CD4-positive, alpha-beta T cell (primary cell): Measurements from ENCODE around the gene CALN1. TPM values are rescaled to one million over a fixed set of nuclear protein-coding genes. Genes with fewer than 3 reads are reported as not detected.

Experiments
- ATAC-seq: fragments of 200-7000 bp; cut with Tn5 transposase; one replicate; pipeline ENCODE4 v1.10.0; 2022; ENCODE audit warnings: mild to moderate bottlenecking; ENCODE audit not compliant: poor library complexity
- CTCF ChIA-PET: fragments of 350-600 bp; sonication (Branson Sonifier 250); formaldehyde crosslinking; loops from one replicate; lab custom pipeline; 2021; ENCODE audit warnings: antibody characterized with exemption, inconsistent platforms; lab: Charles Lee
- POLR2A ChIA-PET: fragments of 350-600 bp; sonication (Branson Sonifier 250); formaldehyde crosslinking; loops from one replicate; lab custom pipeline; 2021; ENCODE audit warnings: antibody characterized with exemption, inconsistent platforms; lab: Charles Lee
- DNase-seq, 14 experiments: peaks; one replicate each; pipeline ENCODE4 v3.0.0-alpha.2; 2013 to 2020; ENCODE audit warnings: mixed read lengths in 2 of 14
- H3K27ac ChIP-seq, 2 donors: one replicate each; pipeline versions ENCODE4 v1.5.1 to v1.7.0; 2013; ENCODE audit warnings: low read length in 2 of 2, low read depth in 1 of 2, mild to moderate bottlenecking in 1 of 2
- H3K27me3 ChIP-seq, 2 experiments: 1 replicate in 1 of 2; 2 replicates in 1 of 2; pipeline versions ENCODE4 v1.6.1 to v1.7.0; 2013; ENCODE audit warnings: low read length in 2 of 2, control low read depth in 1 of 2, mild to moderate bottlenecking in 1 of 2, moderate library complexity in 1 of 2; ENCODE audit not compliant: insufficient read depth in 2 of 2, control insufficient read depth in 1 of 2
- H3K36me3 ChIP-seq: one replicate; pipeline ENCODE4 v1.6.1; 2013; ENCODE audit warnings: low read length, control low read depth; ENCODE audit not compliant: insufficient read depth
- H3K4me1 ChIP-seq: one replicate; pipeline ENCODE4 v1.6.1; 2013; ENCODE audit warnings: low read length, control low read depth; ENCODE audit not compliant: insufficient read depth
- H3K4me3 ChIP-seq: one replicate; pipeline ENCODE4 v1.5.1; 2013; ENCODE audit warnings: mild to moderate bottlenecking, low read length, moderate library complexity
- H3K9me3 ChIP-seq, 2 experiments: 1 replicate in 1 of 2; 2 replicates in 1 of 2; pipeline versions ENCODE4 v1.6.1 to v1.7.0; 2013; ENCODE audit warnings: low read length in 2 of 2, mild to moderate bottlenecking in 2 of 2, control low read depth in 1 of 2, moderate library complexity in 1 of 2; ENCODE audit not compliant: control insufficient read depth in 1 of 2, insufficient read depth in 1 of 2
- H3K27ac Mint-ChIP-seq: one replicate; pipeline ENCODE4 v1.8.0; 2020; ENCODE audit warnings: mixed read lengths
- H3K27me3 Mint-ChIP-seq: one replicate; pipeline ENCODE4 v1.8.0; 2021; ENCODE audit warnings: mixed read lengths
- H3K36me3 Mint-ChIP-seq: one replicate; pipeline ENCODE4 v1.8.0; 2021; ENCODE audit warnings: low read depth, mixed read lengths
- H3K4me1 Mint-ChIP-seq: one replicate; pipeline ENCODE4 v1.8.0; 2021; ENCODE audit warnings: low read depth, mixed read lengths
- H3K4me3 Mint-ChIP-seq: one replicate; pipeline ENCODE4 v1.8.0; 2020; ENCODE audit warnings: mild to moderate bottlenecking, mixed read lengths
- H3K9me3 Mint-ChIP-seq: one replicate; pipeline ENCODE4 v1.8.0; 2020; ENCODE audit warnings: mixed read lengths
- intact Hi-C, 2 experiments: fragments of 100-400 bp; cut with DNase I in 1 of 2; cut with micrococcal nuclease in 1 of 2; formaldehyde crosslinking; loops; one replicate each; pipeline versions ENCODE4 v1.15.1 to v1.9.0; 2023 to 2025; cut with DNase I, micrococcal nuclease
- total RNA-seq, 174 experiments: library from RNA in 2 of 174; stranded (reverse) in 2 of 174; gene quantifications; one replicate each; pipeline ENCODE4 v1.2.3 and lab custom pipeline; 2021 to 2026
- TF ChIP-seq, protein P1 (sequence below): fragments of 200-600 bp; IDR thresholded peaks from one replicate; pipeline ENCODE4 v1.8.0; 2022; ENCODE audit warnings: antibody characterized with exemption, mild to moderate bottlenecking

CALN1 gene
- total RNA-seq, 2 experiments from 2014 or later = 0.06 TPM; not detected in 1

DNA sequence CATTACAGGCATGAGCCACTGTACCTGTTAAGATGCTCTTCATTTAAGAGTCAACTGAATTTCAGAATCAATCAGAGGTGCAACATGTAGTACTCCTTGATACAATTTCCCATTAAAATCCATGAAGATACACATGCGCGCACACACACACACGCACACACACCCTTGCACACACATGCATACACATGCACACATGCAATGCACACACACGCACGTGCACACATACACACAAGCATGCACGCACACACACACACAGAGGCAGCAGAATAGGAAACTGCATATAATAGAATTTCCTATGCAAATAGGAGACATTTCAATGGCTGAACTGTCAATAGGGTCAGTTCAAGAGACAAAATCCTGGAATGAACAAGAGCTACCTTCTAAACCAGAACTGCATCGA, 192.6 kb downstream of the CALN1 start:
- peaks cover 5 to 23% of the 10 kb centered on the region in 2 experiments for H3K9me3 ChIP-seq
- no peaks in the 10 kb centered on the region for H3K36me3 Mint-ChIP-seq
- H3K27me3 Mint-ChIP-seq = no peaks in the 10 kb centered on the region
- H3K27ac Mint-ChIP-seq = no peak overlapping the region
- POLR2A ChIA-PET = no interaction called here
- H3K4me3 ChIP-seq = no peak overlapping the region
- no peaks in the 10 kb centered on the region for H3K4me1 ChIP-seq
- no peaks in the 10 kb centered on the region for H3K9me3 Mint-ChIP-seq
- CTCF ChIA-PET = no interaction called here
- ATAC-seq (no peak), DNase-seq (no peak)
- H3K4me1 Mint-ChIP-seq = no peaks in the 10 kb centered on the region
- no peak overlapping the region for H3K27ac ChIP-seq
- H3K4me3 Mint-ChIP-seq = no peak overlapping the region
- no peaks in the 10 kb centered on the region for H3K27me3 ChIP-seq
- H3K36me3 ChIP-seq = no peaks in the 10 kb centered on the region
- TF ChIP-seq, protein P1, sequence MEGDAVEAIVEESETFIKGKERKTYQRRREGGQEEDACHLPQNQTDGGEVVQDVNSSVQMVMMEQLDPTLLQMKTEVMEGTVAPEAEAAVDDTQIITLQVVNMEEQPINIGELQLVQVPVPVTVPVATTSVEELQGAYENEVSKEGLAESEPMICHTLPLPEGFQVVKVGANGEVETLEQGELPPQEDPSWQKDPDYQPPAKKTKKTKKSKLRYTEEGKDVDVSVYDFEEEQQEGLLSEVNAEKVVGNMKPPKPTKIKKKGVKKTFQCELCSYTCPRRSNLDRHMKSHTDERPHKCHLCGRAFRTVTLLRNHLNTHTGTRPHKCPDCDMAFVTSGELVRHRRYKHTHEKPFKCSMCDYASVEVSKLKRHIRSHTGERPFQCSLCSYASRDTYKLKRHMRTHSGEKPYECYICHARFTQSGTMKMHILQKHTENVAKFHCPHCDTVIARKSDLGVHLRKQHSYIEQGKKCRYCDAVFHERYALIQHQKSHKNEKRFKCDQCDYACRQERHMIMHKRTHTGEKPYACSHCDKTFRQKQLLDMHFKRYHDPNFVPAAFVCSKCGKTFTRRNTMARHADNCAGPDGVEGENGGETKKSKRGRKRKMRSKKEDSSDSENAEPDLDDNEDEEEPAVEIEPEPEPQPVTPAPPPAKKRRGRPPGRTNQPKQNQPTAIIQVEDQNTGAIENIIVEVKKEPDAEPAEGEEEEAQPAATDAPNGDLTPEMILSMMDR = no peak
- intact Hi-C loops = no loop called here

DNA sequence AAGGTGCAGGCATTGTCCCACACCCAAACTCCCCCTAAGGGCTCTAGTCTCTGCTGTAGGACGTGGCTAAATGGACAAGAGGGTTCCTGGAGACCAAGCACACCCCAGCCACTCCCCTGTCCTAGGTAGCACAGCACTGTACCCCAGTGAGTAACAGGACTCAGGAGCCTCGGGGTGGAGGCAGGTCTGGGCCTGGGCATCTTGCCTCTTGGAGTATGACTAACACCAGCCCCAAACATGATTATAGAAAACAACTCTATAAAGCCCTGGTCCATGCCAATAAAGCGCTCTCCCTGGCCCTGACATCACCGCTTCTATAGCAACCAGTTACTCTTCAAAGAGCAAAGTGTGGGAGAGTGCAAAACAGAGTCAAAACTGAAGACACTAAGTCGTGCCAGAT, 195.0 kb downstream of the CALN1 start:
- no peaks in the 10 kb centered on the region for H3K27me3 ChIP-seq
- intact Hi-C loops = no loop called here

DNA sequence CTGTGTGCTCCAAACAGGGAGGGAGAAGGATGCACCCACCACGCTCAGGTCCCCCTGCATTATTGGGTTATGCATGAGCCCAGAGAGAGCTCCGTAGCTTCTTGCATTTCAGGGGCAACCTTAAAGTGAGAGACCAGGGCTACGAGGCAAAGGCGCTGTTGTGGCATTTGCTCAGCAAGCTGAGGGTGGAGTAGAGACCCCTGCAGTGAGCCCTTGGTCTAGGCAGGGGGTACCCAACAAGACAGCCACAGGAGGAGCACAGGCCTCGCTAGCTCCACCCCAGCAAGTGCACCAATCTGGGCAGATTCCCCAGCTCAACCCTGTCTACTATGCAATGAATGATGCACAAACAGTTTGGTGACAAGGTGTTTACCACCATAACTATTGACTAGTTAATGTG, 198.4 kb downstream of the CALN1 start:
- Histone ChIP-seq H3K4me1 (no peaks in the 10 kb centered on the region), H3K27ac (no peak overlapping the region), H3K9me3 (peaks cover 0 to 28% of the 10 kb centered on the region in 2 experiments), H3K27me3 (no peaks in the 10 kb centered on the region), H3K4me3 (no peak overlapping the region), H3K36me3 (no peaks in the 10 kb centered on the region)
- H3K4me1 Mint-ChIP-seq = no peaks in the 10 kb centered on the region
- H3K27me3 Mint-ChIP-seq = no peaks in the 10 kb centered on the region
- no peaks in the 10 kb centered on the region for H3K36me3 Mint-ChIP-seq
- ChIA-PET POLR2A (no interaction called here), CTCF (no interaction called here)
- intact Hi-C loops = no loop called here
- no peak overlapping the region for H3K27ac Mint-ChIP-seq
- no peak for ATAC-seq
- no peak overlapping the region for H3K4me3 Mint-ChIP-seq
- TF ChIP-seq, protein P1 = no peak
- DNase-seq = no peak
- H3K9me3 Mint-ChIP-seq = peaks cover 7% of the 10 kb centered on the region

More for the DNA sequence above, 195.0 kb downstream of the CALN1 start:
- no peaks in the 10 kb centered on the region for H3K9me3 Mint-ChIP-seq
- Histone ChIP-seq H3K4me3 (no peak overlapping the region), H3K27ac (no peak overlapping the region), H3K4me1 (no peaks in the 10 kb centered on the region), H3K36me3 (no peaks in the 10 kb centered on the region), H3K9me3 (peaks cover 0 to 31% of the 10 kb centered on the region in 2 experiments)
- TF ChIP-seq, protein P1 = no peak
- H3K4me3 Mint-ChIP-seq = no peak overlapping the region
- ATAC-seq (no peak), DNase-seq (no peak)
- POLR2A ChIA-PET = no interaction called here
- H3K36me3 Mint-ChIP-seq = no peaks in the 10 kb centered on the region
- CTCF ChIA-PET = no interaction called here
- H3K27me3 Mint-ChIP-seq = no peaks in the 10 kb centered on the region
- H3K4me1 Mint-ChIP-seq = no peaks in the 10 kb centered on the region
- no peak overlapping the region for H3K27ac Mint-ChIP-seq
